ENCODE measurements around the gene CNTN4. TPM values are rescaled to one million over a fixed set of nuclear protein-coding genes. Genes with fewer than 3 reads are reported as not detected.

Gene CNTN4
- total and polyA plus RNA-seq, 4 donors = 29.2 to 88.0 (median 36.1) TPM

DNA sequence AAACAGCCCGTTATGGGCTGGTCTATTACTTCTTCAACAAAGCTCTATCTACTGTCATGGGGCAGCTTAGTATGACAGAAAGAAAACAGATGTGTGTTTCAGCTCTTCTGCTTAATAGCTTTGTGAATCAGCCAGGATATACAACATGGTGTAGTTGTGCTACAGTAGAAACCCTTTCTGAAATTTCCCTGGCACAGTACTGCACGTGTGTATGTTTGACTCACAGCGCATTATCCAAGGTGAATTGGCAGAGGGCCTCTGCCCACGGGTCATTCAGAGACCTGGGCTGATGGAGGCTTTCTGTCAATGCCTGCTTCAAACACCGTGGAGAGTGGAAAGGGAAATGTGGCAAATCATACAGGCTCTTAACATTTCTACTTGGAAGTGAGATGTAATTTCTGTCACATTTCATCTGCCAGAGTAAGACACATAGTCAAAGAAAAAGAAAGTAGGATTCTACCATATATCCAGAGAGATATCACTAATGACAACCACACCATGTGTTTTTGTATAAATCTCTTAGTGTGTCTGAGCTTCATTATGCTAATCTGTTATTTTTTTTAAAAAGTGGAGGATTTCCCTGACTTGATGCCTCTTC is 505.1 kb downstream of the CNTN4 start:
- Histone ChIP-seq H3K4me1 (ENCODE audit: control insufficient read depth, insufficient read depth, low read length) (no peaks in the 10 kb centered on the region), H3K27ac (ENCODE audit: low read depth, low read length) (no peak overlapping the region), H3K27me3 (ENCODE audit: control insufficient read depth, insufficient read depth, low read length) (no peaks in the 10 kb centered on the region), H3K4me3 (ENCODE audit: low read depth, low read length) (no peak overlapping the region), H3K9me3 (ENCODE audit: control insufficient read depth, insufficient read depth, low read length) (no peaks in the 10 kb centered on the region), H3K36me3 (ENCODE audit: control insufficient read depth, insufficient read depth, low read length) (no peaks in the 10 kb centered on the region)
- peak in 2 of 6 donors; percentile 25 to 57 for DNase-seq (ENCODE audit: low read depth in 4 of 6, low spot score in 6 of 6)
- WGBS (ENCODE audit: insufficient coverage) = 20% methylated on average over 1 of the region's 5 CpGs

GRCh38 chr3:2614578-2614977 is 515.9 kb downstream of the CNTN4 start:
- H3K27me3 ChIP-seq (ENCODE audit: control insufficient read depth, insufficient read depth, low read length) = no peaks in the 10 kb centered on the region
- H3K9me3 ChIP-seq (ENCODE audit: control insufficient read depth, insufficient read depth, low read length) = no peaks in the 10 kb centered on the region
- H3K4me3 ChIP-seq (ENCODE audit: low read depth, low read length) = no peak overlapping the region
- no peaks in the 10 kb centered on the region for H3K36me3 ChIP-seq (ENCODE audit: control insufficient read depth, insufficient read depth, low read length)
- H3K4me1 ChIP-seq (ENCODE audit: control insufficient read depth, insufficient read depth, low read length) = no peaks in the 10 kb centered on the region
- no peak overlapping the region for H3K27ac ChIP-seq (ENCODE audit: low read depth, low read length)
- WGBS (ENCODE audit: insufficient coverage) = 95% methylated on average over 3 of the region's 3 CpGs
- no peak for DNase-seq (ENCODE audit: low read depth in 4 of 6, low spot score in 6 of 6)

DNA sequence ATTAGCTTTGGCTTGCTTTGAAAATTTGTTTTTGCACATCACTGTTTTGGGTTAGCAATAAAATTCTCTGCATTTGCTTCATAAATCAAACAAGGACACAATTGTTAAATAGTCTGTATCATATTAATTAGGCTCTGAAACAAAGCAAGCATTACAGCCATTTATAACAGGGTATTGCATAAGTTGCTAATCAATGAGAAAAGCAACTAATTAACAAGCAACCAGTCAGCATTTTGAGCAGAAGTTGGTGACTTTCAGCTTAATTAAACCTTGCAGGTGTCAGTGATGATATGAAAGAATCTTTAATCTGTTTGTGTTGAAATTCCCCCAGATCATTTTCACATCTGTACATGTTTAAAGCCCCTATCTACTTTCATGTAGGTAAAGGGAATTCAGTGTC is 516.4 kb downstream of the CNTN4 start:
- Histone ChIP-seq H3K27me3 (ENCODE audit: control insufficient read depth, insufficient read depth, low read length) (no peaks in the 10 kb centered on the region), H3K4me3 (ENCODE audit: low read depth, low read length) (no peak overlapping the region), H3K9me3 (ENCODE audit: control insufficient read depth, insufficient read depth, low read length) (no peaks in the 10 kb centered on the region), H3K4me1 (ENCODE audit: control insufficient read depth, insufficient read depth, low read length) (no peaks in the 10 kb centered on the region), H3K36me3 (ENCODE audit: control insufficient read depth, insufficient read depth, low read length) (no peaks in the 10 kb centered on the region), H3K27ac (ENCODE audit: low read depth, low read length) (no peak overlapping the region)
- DNase-seq (ENCODE audit: low read depth in 4 of 6, low spot score in 6 of 6) = no peak

DNA sequence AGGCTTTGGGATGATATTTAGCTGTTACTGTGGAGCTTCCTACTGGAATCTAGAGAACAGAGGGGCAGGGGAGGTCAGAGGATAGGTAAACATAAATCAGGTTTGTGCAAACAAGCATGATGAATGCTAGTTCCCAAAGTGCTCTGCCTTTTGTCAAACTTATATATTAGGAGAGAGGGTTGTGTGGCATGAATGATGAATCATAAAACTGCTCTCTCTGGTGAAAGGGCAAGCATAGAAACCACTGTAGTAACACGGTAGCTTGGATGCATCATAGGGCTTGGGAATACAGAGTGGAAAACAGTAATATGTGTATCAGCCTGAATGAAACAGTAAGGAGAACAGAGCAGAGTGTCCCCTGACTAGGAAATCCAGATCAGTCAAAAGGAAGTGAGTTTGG is 524.8 kb downstream of the CNTN4 start:
- H3K4me1 ChIP-seq (ENCODE audit: control insufficient read depth, insufficient read depth, low read length) = no peaks in the 10 kb centered on the region
- H3K27ac ChIP-seq (ENCODE audit: low read depth, low read length) = no peak overlapping the region
- H3K27me3 ChIP-seq (ENCODE audit: control insufficient read depth, insufficient read depth, low read length) = no peaks in the 10 kb centered on the region
- no peaks in the 10 kb centered on the region for H3K9me3 ChIP-seq (ENCODE audit: control insufficient read depth, insufficient read depth, low read length)
- H3K4me3 ChIP-seq (ENCODE audit: low read depth, low read length) = no peak overlapping the region
- peak in 1 of 6 donors; percentile 39 for DNase-seq (ENCODE audit: low read depth in 4 of 6, low spot score in 6 of 6)
- H3K36me3 ChIP-seq (ENCODE audit: control insufficient read depth, insufficient read depth, low read length) = no peaks in the 10 kb centered on the region
- 27% methylated on average over 1 of the region's 1 CpG for WGBS (ENCODE audit: insufficient coverage)

GRCh38 chr3:2628117-2628516 is 529.5 kb downstream of the CNTN4 start:
- 82% methylated on average over 4 of the region's 6 CpGs for WGBS (ENCODE audit: insufficient coverage)
- DNase-seq (ENCODE audit: low read depth in 4 of 6, low spot score in 6 of 6) = no peak
- Histone ChIP-seq H3K4me1 (ENCODE audit: control insufficient read depth, insufficient read depth, low read length) (no peaks in the 10 kb centered on the region), H3K9me3 (ENCODE audit: control insufficient read depth, insufficient read depth, low read length) (no peaks in the 10 kb centered on the region), H3K4me3 (ENCODE audit: low read depth, low read length) (no peak overlapping the region), H3K27me3 (ENCODE audit: control insufficient read depth, insufficient read depth, low read length) (no peaks in the 10 kb centered on the region), H3K36me3 (ENCODE audit: control insufficient read depth, insufficient read depth, low read length) (no peaks in the 10 kb centered on the region), H3K27ac (ENCODE audit: low read depth, low read length) (no peak overlapping the region)

DNA sequence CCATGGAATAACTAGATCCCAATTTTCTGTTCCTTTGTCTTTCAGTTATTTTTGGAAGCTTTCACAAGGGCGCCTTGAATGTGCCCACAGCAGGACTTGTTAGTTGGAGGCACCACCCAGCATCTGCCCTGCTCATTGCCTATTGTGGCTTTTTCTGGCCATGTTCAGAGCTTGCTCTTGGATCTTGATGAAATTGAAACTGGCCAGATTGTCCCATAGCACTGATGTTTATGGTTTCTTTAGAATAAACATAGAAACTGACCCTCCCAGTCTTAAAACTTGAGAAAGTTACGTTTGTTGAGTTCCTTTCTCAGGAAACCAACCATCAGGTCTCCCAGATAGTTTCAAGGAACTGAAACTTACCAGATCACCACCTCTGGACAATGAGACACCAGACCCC is 536.8 kb downstream of the CNTN4 start:
- WGBS (ENCODE audit: insufficient coverage) = 89% methylated on average over 2 of the region's 2 CpGs
- no peaks in the 10 kb centered on the region for H3K27me3 ChIP-seq (ENCODE audit: control insufficient read depth, insufficient read depth, low read length)
- H3K4me1 ChIP-seq (ENCODE audit: control insufficient read depth, insufficient read depth, low read length) = no peaks in the 10 kb centered on the region
- DNase-seq (ENCODE audit: low read depth in 4 of 6, low spot score in 6 of 6) = no peak
- H3K4me3 ChIP-seq (ENCODE audit: low read depth, low read length) = no peak overlapping the region
- no peaks in the 10 kb centered on the region for H3K9me3 ChIP-seq (ENCODE audit: control insufficient read depth, insufficient read depth, low read length)
- H3K36me3 ChIP-seq (ENCODE audit: control insufficient read depth, insufficient read depth, low read length) = no peaks in the 10 kb centered on the region
- no peak overlapping the region for H3K27ac ChIP-seq (ENCODE audit: low read depth, low read length)

GRCh38 chr3:2643606-2644005 is 544.9 kb downstream of the CNTN4 start:
- Histone ChIP-seq H3K9me3 (ENCODE audit: control insufficient read depth, insufficient read depth, low read length) (no peaks in the 10 kb centered on the region), H3K4me3 (ENCODE audit: low read depth, low read length) (no peak overlapping the region), H3K4me1 (ENCODE audit: control insufficient read depth, insufficient read depth, low read length) (no peaks in the 10 kb centered on the region), H3K36me3 (ENCODE audit: control insufficient read depth, insufficient read depth, low read length) (no peaks in the 10 kb centered on the region), H3K27me3 (ENCODE audit: control insufficient read depth, insufficient read depth, low read length) (no peaks in the 10 kb centered on the region), H3K27ac (ENCODE audit: low read depth, low read length) (no peak overlapping the region)
- no peak for DNase-seq (ENCODE audit: low read depth in 4 of 6, low spot score in 6 of 6)
- WGBS (ENCODE audit: insufficient coverage) = 74% methylated on average over 3 of the region's 3 CpGs

- Histone ChIP-seq H3K4me1 (ENCODE audit: control insufficient read depth, insufficient read depth, low read length) (no peaks in the 10 kb centered on the region), H3K9me3 (ENCODE audit: control insufficient read depth, insufficient read depth, low read length) (no peaks in the 10 kb centered on the region), H3K27me3 (ENCODE audit: control insufficient read depth, insufficient read depth, low read length) (no peaks in the 10 kb centered on the region), H3K4me3 (ENCODE audit: low read depth, low read length) (no peak overlapping the region), H3K27ac (ENCODE audit: low read depth, low read length) (no peak overlapping the region), H3K36me3 (ENCODE audit: control insufficient read depth, insufficient read depth, low read length) (no peaks in the 10 kb centered on the region)
- no CpG with 5 or more reads among the region's 2 CpGs for WGBS (ENCODE audit: insufficient coverage)
- no peak for DNase-seq (ENCODE audit: low read depth in 4 of 6, low spot score in 6 of 6)
These were observed 546.3 kb downstream of the CNTN4 start for GRCh38 chr3:2645001-2645400.

DNA sequence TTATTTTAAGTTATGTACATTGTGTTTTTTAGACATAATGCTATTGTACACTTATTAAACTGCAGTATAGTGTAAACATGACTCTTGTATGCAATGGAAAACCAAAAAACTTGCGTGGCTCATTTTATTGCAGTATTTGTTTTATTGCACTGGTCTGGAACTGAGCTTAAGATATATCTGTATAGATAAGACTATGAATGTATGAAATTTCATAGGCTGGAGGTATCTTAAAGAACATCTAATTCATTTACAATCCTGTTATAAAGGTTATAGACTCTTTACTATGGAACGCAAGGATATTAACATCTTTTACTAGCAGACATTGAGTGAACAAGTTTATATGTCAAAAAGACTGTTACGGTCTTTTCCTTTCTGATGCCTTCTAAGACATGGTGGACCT is 552.1 kb downstream of the CNTN4 start:
- Histone ChIP-seq H3K27ac (ENCODE audit: low read depth, low read length) (no peak overlapping the region), H3K9me3 (ENCODE audit: control insufficient read depth, insufficient read depth, low read length) (no peaks in the 10 kb centered on the region), H3K4me1 (ENCODE audit: control insufficient read depth, insufficient read depth, low read length) (no peaks in the 10 kb centered on the region), H3K27me3 (ENCODE audit: control insufficient read depth, insufficient read depth, low read length) (no peaks in the 10 kb centered on the region), H3K4me3 (ENCODE audit: low read depth, low read length) (no peak overlapping the region), H3K36me3 (ENCODE audit: control insufficient read depth, insufficient read depth, low read length) (no peaks in the 10 kb centered on the region)
- DNase-seq (ENCODE audit: low read depth in 4 of 6, low spot score in 6 of 6) = no peak
- WGBS (ENCODE audit: insufficient coverage) = 100% methylated on average over 1 of the region's 3 CpGs

DNA sequence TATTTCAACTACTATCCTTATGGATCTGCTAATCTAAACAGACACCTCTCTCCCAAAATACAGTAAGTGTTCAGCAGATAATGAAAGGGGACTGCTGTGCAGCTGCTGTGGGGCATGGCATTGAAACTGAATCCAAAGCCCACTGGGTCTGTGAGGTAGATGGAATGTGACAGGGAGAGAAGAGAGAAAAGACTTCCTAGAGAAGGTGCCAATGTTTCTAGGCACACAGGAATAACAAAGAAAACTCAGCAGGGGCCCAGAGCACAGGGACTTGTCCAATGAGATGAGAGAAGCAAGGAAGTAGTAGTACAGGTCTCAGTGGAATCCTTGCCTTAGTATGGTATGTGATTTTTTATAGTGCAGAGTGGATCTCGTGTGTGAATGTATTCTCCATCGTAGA is 553.7 kb downstream of the CNTN4 start:
- Histone ChIP-seq H3K9me3 (ENCODE audit: control insufficient read depth, insufficient read depth, low read length) (no peaks in the 10 kb centered on the region), H3K36me3 (ENCODE audit: control insufficient read depth, insufficient read depth, low read length) (no peaks in the 10 kb centered on the region), H3K4me1 (ENCODE audit: control insufficient read depth, insufficient read depth, low read length) (no peaks in the 10 kb centered on the region), H3K27ac (ENCODE audit: low read depth, low read length) (no peak overlapping the region), H3K4me3 (ENCODE audit: low read depth, low read length) (no peak overlapping the region), H3K27me3 (ENCODE audit: control insufficient read depth, insufficient read depth, low read length) (no peaks in the 10 kb centered on the region)
- DNase-seq (ENCODE audit: low read depth in 4 of 6, low spot score in 6 of 6) = no peak
- no CpG with 5 or more reads among the region's 2 CpGs for WGBS (ENCODE audit: insufficient coverage)
